Effector memory CD8-positive, alpha-beta T cell (primary cell): ENCODE measurements around the gene PIEZO1.
A peak's percentile ranks its signal among the peaks of the same experiment; 100 is the strongest.
"Not testable (repeated sequence)": the region's sequence is repeated elsewhere in the genome, so short reads cannot be mapped to it uniquely, and the experiment has no call there.

ENCODE experiments used
- ATAC-seq: fragments of 150-1000 bp; cut with Tn5 transposase; replicated peaks from 2 replicates; pipeline ENCODE4 v1.10.0; 2021; ENCODE audit warnings: mild to moderate bottlenecking, moderate library complexity
- DNase-seq, 3 experiments: peaks; one replicate each; pipeline ENCODE4 v3.0.0; 2021
- H3K27ac Mint-ChIP-seq, 2 donors: one replicate each; pipeline ENCODE4 v1.8.0; 2022; ENCODE audit warnings: mild to moderate bottlenecking in 2 of 2, mixed read lengths in 2 of 2, moderate library complexity in 2 of 2
- H3K27me3 Mint-ChIP-seq, 2 donors: one replicate each; pipeline ENCODE4 v1.8.0; 2022; ENCODE audit warnings: mixed read lengths in 2 of 2
- H3K36me3 Mint-ChIP-seq: one replicate; pipeline ENCODE4 v1.8.0; 2022; ENCODE audit warnings: mild to moderate bottlenecking, moderate library complexity, mixed read lengths; ENCODE audit not compliant: insufficient read depth
- H3K4me1 Mint-ChIP-seq, 2 donors: one replicate each; pipeline ENCODE4 v1.8.0; 2022; ENCODE audit warnings: low read depth in 2 of 2, mixed read lengths in 2 of 2
- H3K4me3 Mint-ChIP-seq, 2 donors: one replicate each; pipeline ENCODE4 v1.8.0; 2022; ENCODE audit warnings: mild to moderate bottlenecking in 2 of 2, mixed read lengths in 2 of 2, moderate library complexity in 2 of 2
- H3K9me3 Mint-ChIP-seq, 2 donors: one replicate each; pipeline ENCODE4 v1.8.0; 2022; ENCODE audit warnings: mixed read lengths in 2 of 2

The PIEZO1 gene

GRCh38 chr16:88673716-88674379, 111.2 kb downstream of the PIEZO1 start:
- ATAC-seq, result no peak
- no peaks in the 10 kb centered on the region for H3K27me3 Mint-ChIP-seq
- no peak for DNase-seq

GRCh38 chr16:88672776-88673175, 112.2 kb downstream of the PIEZO1 start:
- Mint-ChIP-seq H3K27me3 (no peaks in the 10 kb centered on the region), H3K9me3 (no peaks in the 10 kb centered on the region), H3K27ac (no peak overlapping the region), H3K4me3 (no peak overlapping the region), H3K36me3 (peaks cover 4% of the 10 kb centered on the region), H3K4me1 (peaks cover 0 to 9% of the 10 kb centered on the region in 2 donors)
- ATAC-seq (no peak), DNase-seq (no peak)

More at GRCh38 chr16:88673716-88674379, 111.2 kb downstream of the PIEZO1 start:
- Mint-ChIP-seq H3K4me1 (peaks cover 0 to 4% of the 10 kb centered on the region in 2 donors), H3K4me3 (no peak overlapping the region), H3K9me3 (no peaks in the 10 kb centered on the region), H3K36me3 (peaks cover 7% of the 10 kb centered on the region), H3K27ac (peak overlapping the region in 1 of 2 donors; percentile 31)

DNA sequence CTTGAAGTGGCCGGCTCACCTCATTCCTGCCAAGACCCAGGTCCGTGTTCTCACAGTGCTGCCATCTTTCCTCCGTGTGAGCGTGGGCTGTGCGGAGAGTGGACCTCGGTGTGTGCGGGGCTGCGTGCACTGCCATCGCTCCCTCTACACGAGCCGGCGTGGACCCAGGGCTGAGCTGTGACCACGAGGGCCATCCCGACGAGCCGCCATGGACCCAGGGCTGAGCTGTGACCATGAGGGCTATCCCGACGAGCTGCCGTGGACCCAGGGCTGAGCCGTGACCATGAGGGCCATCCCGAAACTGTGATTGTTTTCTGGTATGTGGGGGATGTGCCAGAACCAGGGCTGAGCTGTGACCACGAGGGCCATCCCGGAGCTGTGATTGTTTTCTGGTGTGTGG, 113.2 kb downstream of the PIEZO1 start:
- H3K4me3 Mint-ChIP-seq, result no peak overlapping the region
- DNase-seq (no peak), ATAC-seq (no peak)
- peaks cover 2% of the 10 kb centered on the region for H3K36me3 Mint-ChIP-seq
- no peaks in the 10 kb centered on the region for H3K27me3 Mint-ChIP-seq
- peaks cover 0 to 9% of the 10 kb centered on the region in 2 donors for H3K4me1 Mint-ChIP-seq
- H3K27ac Mint-ChIP-seq, result no peak overlapping the region
- H3K9me3 Mint-ChIP-seq, result no peaks in the 10 kb centered on the region

DNA sequence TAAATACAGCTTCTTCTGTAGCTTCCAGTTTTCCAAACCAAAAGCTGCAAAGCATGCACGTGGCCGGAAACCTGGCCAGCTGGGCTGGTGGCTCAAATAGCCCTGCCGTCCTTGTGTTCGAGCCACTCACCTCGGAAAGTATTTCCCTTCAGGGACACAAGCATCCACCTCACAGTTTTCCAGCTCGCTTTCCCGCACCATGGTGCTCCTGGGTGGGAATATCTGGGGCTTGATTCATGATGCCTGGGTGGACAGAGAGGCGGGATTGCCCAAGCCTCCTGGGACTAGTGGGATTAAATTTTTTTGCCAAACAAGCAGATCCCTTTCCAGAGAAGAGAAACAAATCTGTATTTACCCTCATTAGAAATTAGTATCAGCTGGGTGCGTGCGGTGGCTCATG, 115.0 kb downstream of the PIEZO1 start:
- DNase-seq, result no peak
- H3K27me3 Mint-ChIP-seq, result no peaks in the 10 kb centered on the region
- H3K9me3 Mint-ChIP-seq, result no peaks in the 10 kb centered on the region
- ATAC-seq, result no peak
- H3K27ac Mint-ChIP-seq, result no peak overlapping the region
- H3K36me3 Mint-ChIP-seq, result no peaks in the 10 kb centered on the region
- peaks cover 0 to 9% of the 10 kb centered on the region in 2 donors for H3K4me1 Mint-ChIP-seq
- H3K4me3 Mint-ChIP-seq, result no peak overlapping the region

- not testable (repeated sequence) for H3K4me1 Mint-ChIP-seq, H3K9me3 Mint-ChIP-seq, H3K4me3 Mint-ChIP-seq, DNase-seq, H3K27ac Mint-ChIP-seq, ATAC-seq, H3K27me3 Mint-ChIP-seq, H3K36me3 Mint-ChIP-seq
Measured at GRCh38 chr16:88669493-88669892, 115.5 kb downstream of the PIEZO1 start.

DNA sequence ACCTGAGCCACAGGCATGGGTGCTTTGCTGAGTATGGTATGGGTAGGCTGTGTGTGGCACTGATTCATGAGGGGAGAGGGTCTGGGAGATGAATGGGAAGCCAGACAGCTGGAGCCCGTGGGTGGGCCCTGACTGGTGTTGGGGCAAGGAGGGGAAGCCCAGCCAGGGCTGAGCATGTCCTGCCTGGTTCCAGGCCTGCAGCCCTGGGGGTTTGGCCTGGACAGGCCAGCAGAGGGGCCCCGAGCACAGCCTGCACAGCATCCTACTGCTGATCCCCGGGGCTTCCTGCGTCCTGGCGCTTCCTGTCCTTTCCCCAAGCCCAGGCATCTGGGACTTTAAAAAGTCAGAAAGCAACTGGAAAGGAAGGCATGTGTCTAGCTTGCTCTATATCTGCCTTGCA, 117.6 kb downstream of the PIEZO1 start:
- Mint-ChIP-seq H3K9me3 (no peaks in the 10 kb centered on the region), H3K4me1 (peaks cover 0 to 5% of the 10 kb centered on the region in 2 donors), H3K36me3 (peaks cover 13% of the 10 kb centered on the region), H3K27me3 (no peaks in the 10 kb centered on the region), H3K27ac (no peak overlapping the region), H3K4me3 (no peak overlapping the region)
- no peak for DNase-seq
- ATAC-seq, result no peak

DNA sequence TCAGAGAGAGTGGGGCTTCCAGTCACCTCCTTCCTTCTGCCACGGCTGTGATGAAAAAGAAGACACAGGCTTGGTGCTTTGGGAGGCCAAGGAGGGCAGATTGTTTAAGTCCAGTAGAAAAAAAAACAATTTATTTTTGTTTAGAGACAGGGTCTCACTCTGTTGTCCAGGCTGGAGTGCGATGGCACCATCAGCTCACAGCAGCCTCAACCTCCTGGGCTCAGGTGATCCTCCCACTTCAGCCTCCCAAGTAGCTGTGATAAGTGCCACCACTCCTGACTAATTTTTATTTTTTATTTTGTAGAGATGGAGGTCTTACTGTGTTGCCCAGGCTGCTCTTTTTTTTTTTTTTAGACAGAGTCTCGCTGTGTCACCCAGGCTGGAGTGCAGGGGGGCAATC, 119.5 kb downstream of the PIEZO1 start:
- Mint-ChIP-seq H3K9me3 (no peaks in the 10 kb centered on the region), H3K36me3 (peaks cover 13% of the 10 kb centered on the region), H3K4me1 (peaks cover 6 to 12% of the 10 kb centered on the region in 2 donors), H3K27me3 (no peaks in the 10 kb centered on the region), H3K4me3 (no peak overlapping the region), H3K27ac (no peak overlapping the region)
- DNase-seq, result no peak
- ATAC-seq, result no peak
